A549 (cell line): ENCODE measurements around the gene OR8S1. TPM values are rescaled to one million over a fixed set of nuclear protein-coding genes. Genes with fewer than 3 reads are reported as not detected.

Source experiments
- ATAC-seq, 2 experiments: fragments of 200-7000 bp in 1 of 2; fragments of >200 bp in 1 of 2; cut with Nextera tagmentation in 1 of 2; cut with Tn5 transposase in 1 of 2; 3 replicates each; pipeline versions ENCODE4 v1.8.0 to v1.9.1; 2018 to 2020; ENCODE audit warnings: mild to moderate bottlenecking in 1 of 2, moderate library complexity in 1 of 2
- CTCF ChIA-PET: fragments of 300-600 bp; sonication (Branson Sonifier 250); formaldehyde crosslinking; extraction: SDS; loops from one replicate; lab custom pipeline; 2021; ENCODE audit warnings: antibody characterized with exemption, inconsistent platforms; lab: Yijun Ruan, JAX
- POLR2A ChIA-PET: fragments of 350-600 bp; formaldehyde crosslinking; extraction: SDS; loops from one replicate; lab custom pipeline; 2021; ENCODE audit warnings: antibody characterized with exemption, inconsistent platforms; lab: Yijun Ruan, JAX
- DNase-seq, 2 experiments: peaks; one replicate each; pipeline versions ENCODE4 v3.0.0 to v3.0.0-alpha.2; 2011 to 2016; ENCODE audit warnings: low read depth in 1 of 2, low spot score in 1 of 2
- FAIRE-seq: peaks from 2 replicates; lab custom pipeline; 2011; peaks lifted over from hg19 to GRCh38; lab: Jason Lieb, UNC
- H3K27ac ChIP-seq, 2 experiments: fragments of >200 bp; sonication (Bioruptor Twin); formaldehyde crosslinking; 3 replicates each; pipeline ENCODE4 v1.5.1; 2016 to 2017
- H3K4me1 ChIP-seq: fragments of >200 bp; sonication (Bioruptor Twin); formaldehyde crosslinking; 3 replicates; pipeline ENCODE4 v1.6.1; 2016
- H3K4me2 ChIP-seq: fragments of >200 bp; sonication (Bioruptor Twin); formaldehyde crosslinking; 3 replicates; pipeline ENCODE4 v1.6.1; 2016
- H3K4me3 ChIP-seq: fragments of >200 bp; sonication (Bioruptor Twin); formaldehyde crosslinking; 3 replicates; pipeline ENCODE4 v1.5.1; 2016
- H3K9me3 ChIP-seq: fragments of >200 bp; sonication (Bioruptor Twin); formaldehyde crosslinking; 3 replicates; pipeline ENCODE4 v1.6.1; 2016
- BHLHE40 ChIP-seq: IDR thresholded peaks from 2 replicates; pipeline ENCODE4 v1.6.1; 2012; ENCODE audit warnings: low read depth, low read length, inconsistent platforms
- CBX2 ChIP-seq: fragments of 200-600 bp; sonication (generic); IDR thresholded peaks from 2 replicates; pipeline ENCODE4 v1.6.1; 2016; ENCODE audit warnings: low read depth, mild to moderate bottlenecking, borderline replicate concordance
- CTCF ChIP-seq: fragments of >200 bp; sonication (Bioruptor Twin); formaldehyde crosslinking; IDR thresholded peaks from 3 replicates; pipeline ENCODE4 v1.5.1; 2016
- E2F6 ChIP-seq: IDR thresholded peaks from 2 replicates; pipeline ENCODE4 v1.6.1; 2012; ENCODE audit warnings: low read depth, borderline replicate concordance
- EHMT2 ChIP-seq: fragments of 200-600 bp; sonication (generic); IDR thresholded peaks from 2 replicates; pipeline ENCODE4 v1.6.1; 2016; ENCODE audit warnings: antibody characterized with exemption, low read depth, mild to moderate bottlenecking, moderate library complexity
- ELK1 ChIP-seq: fragments of 150-350 bp; IDR thresholded peaks from 2 replicates; pipeline ENCODE4 v1.6.1; 2014; ENCODE audit warnings: low read depth, mild to moderate bottlenecking, low read length
- EP300 ChIP-seq, 2 experiments: fragments of >200 bp; sonication (Bioruptor Twin); formaldehyde crosslinking; IDR thresholded peaks; 2 replicates in 1 of 2; 3 replicates in 1 of 2; pipeline ENCODE4 v1.6.1; 2016 to 2017
- ESRRA ChIP-seq: fragments of 150-350 bp; IDR thresholded peaks from 2 replicates; pipeline ENCODE4 v1.6.1; 2014; ENCODE audit warnings: mild to moderate bottlenecking, low read length, borderline replicate concordance
- FOXS1 ChIP-seq: fragments of 250-450 bp; sonication (Bioruptor Pico); IDR thresholded peaks from 2 replicates; pipeline ENCODE4 v1.5.0; 2020; ENCODE audit warnings: mild to moderate bottlenecking, moderate library complexity
- HMGXB4 ChIP-seq: fragments of 250-450 bp; sonication (Bioruptor Pico); IDR thresholded peaks from 2 replicates; pipeline ENCODE4 v1.5.0; 2021; ENCODE audit warnings: mild to moderate bottlenecking, moderate library complexity, borderline replicate concordance
- HOXB5 ChIP-seq: fragments of 250-450 bp; sonication (Bioruptor Pico); IDR thresholded peaks from 2 replicates; pipeline ENCODE4 v1.5.0; 2020; ENCODE audit warnings: mild to moderate bottlenecking, moderate library complexity
- JUNB ChIP-seq: fragments of >200 bp; sonication (Bioruptor Twin); formaldehyde crosslinking; IDR thresholded peaks from 2 replicates; pipeline ENCODE4 v1.6.1; 2016
- MAX ChIP-seq: IDR thresholded peaks from 2 replicates; pipeline ENCODE4 v1.6.1; 2012
- POLR2AphosphoS2 ChIP-seq: conservative IDR thresholded peaks from 2 replicates; pipeline ENCODE4 v1.6.1; 2012; ENCODE audit warnings: low read length, improper control_type of control experiment, inconsistent platforms
- RARB ChIP-seq: fragments of 250-450 bp; sonication (Bioruptor Pico); IDR thresholded peaks from 2 replicates; pipeline ENCODE4 v1.8.0; 2021; ENCODE audit warnings: mild to moderate bottlenecking, moderate library complexity
- RCOR1 ChIP-seq: fragments of 150-350 bp; IDR thresholded peaks from 2 replicates; pipeline ENCODE4 v1.6.1; 2014; ENCODE audit warnings: antibody characterized with exemption, low read length, low read depth
- RNF2 ChIP-seq: fragments of 200-600 bp; sonication (generic); IDR thresholded peaks from 2 replicates; pipeline ENCODE4 v1.6.1; 2016; ENCODE audit warnings: low read depth, mild to moderate bottlenecking, antibody characterized with exemption, moderate library complexity, borderline replicate concordance
- TP53 ChIP-seq: fragments of 250-450 bp; sonication (Bioruptor Pico); IDR thresholded peaks from 2 replicates; pipeline ENCODE4 v1.5.0; 2021; ENCODE audit warnings: mild to moderate bottlenecking, moderate library complexity
- USF2 ChIP-seq: fragments of 450-650 bp; IDR thresholded peaks from 2 replicates; pipeline ENCODE4 v1.6.1; 2014; ENCODE audit warnings: antibody characterized with exemption
- ZFP36 ChIP-seq: fragments of 450-650 bp; IDR thresholded peaks from 2 replicates; pipeline ENCODE4 v1.6.1; 2014; ENCODE audit warnings: borderline replicate concordance; ENCODE audit not compliant: partially characterized antibody
- WGBS: methylation state at CpG from one replicate; pipeline ENCODE4 v1.1.6; 2017; ENCODE audit errors: missing lambda C conversion rate; 5-methylcytosine and 5-hydroxymethylcytosine counted together
- polyA minus RNA-seq: library from RNA; depleted of rRNA, polyadenylated mRNA; stranded (reverse); fragments of >200 nt; gene quantifications from 2 replicates; pipeline ENCODE4 v1.2.3, GENCODE V29; 2011; rRNA and poly(A)+ RNA removed
- polyA plus RNA-seq, 4 experiments: library from polyadenylated mRNA; depleted of rRNA in 3 of 4; stranded (reverse); fragments of >200 nt; fragmentation: RNase III in 1 of 4; extraction: RNeasy Plus Mini Kit Qiagen cat#74134 plus additional on column Dnase treatment in 1 of 4; gene quantifications; 2 replicates in 3 of 4; 3 replicates in 1 of 4; pipeline ENCODE4 v1.2.3, GENCODE V29; 2011 to 2017

OR8S1 gene
- polyA plus RNA-seq (2011; rRNA removed) (not detected in 2 replicates), polyA plus RNA-seq (2017; fragmentation: RNase III; extraction: RNeasy Plus Mini Kit Qiagen cat#74134 plus additional on column Dnase treatment) (not detected in 3 replicates), polyA minus RNA-seq (not detected in 2 replicates)
- polyA plus RNA-seq (2012; cell fraction: cytosol; rRNA removed), result not detected in 2 replicates
- not detected in 2 replicates for polyA plus RNA-seq (2012; cell fraction: nucleus; rRNA removed)

GRCh38 chr12:48525332-48525731 is at the start of gene OR8S1:
Gene OR8S1, plus strand, starts transcription at chr12:48525632. Its CDS starts 0 bp downstream, at chr12:48525632.
- FAIRE-seq, result no peak
- no peak within 1 kb of the TSS for H3K27ac ChIP-seq
- CTCF ChIA-PET, result interaction anchor here (1.3 to 1.7 kb wide), 2 partner anchors 17 to 93 kb away, joined by 5 to 6 read pairs; no protein-coding TSS in a partner anchor
- TF ChIP-seq CBX2 (no peak), POLR2AphosphoS2 (no peak), ELK1 (no peak), CTCF (no peak), HOXB5 (no peak), ESRRA (no peak), RARB (no peak)
- no peak for ATAC-seq
- no peak within 1 kb of the TSS for H3K4me2 ChIP-seq
- no peak within 1 kb of the TSS for H3K4me3 ChIP-seq
- WGBS, result 25% methylated on average over 5 of the region's 5 CpGs
- no peaks in the 10 kb centered on the region for H3K9me3 ChIP-seq
- POLR2A ChIA-PET, result no interaction called here
- DNase-seq, result no peak
- no peaks in the 10 kb centered on the region for H3K4me1 ChIP-seq

GRCh38 chr12:48482198-48482597 is 43.2 kb upstream of the OR8S1 start, which contains the start of gene C12orf54:
Gene C12orf54, plus strand, starts transcription at chr12:48482498. Its CDS starts 799 bp downstream, at chr12:48483297.
- Histone ChIP-seq H3K4me1 (no peaks in the 10 kb centered on the region), H3K27ac (no peak within 1 kb of the TSS), H3K9me3 (no peaks in the 10 kb centered on the region), H3K4me2 (no peak within 1 kb of the TSS), H3K4me3 (no peak within 1 kb of the TSS)
- ChIA-PET POLR2A (no interaction called here), CTCF (interaction anchor here (0.6 kb wide), 1 partner anchor 644 kb away, joined by 5 read pairs; no protein-coding TSS in a partner anchor)
- FAIRE-seq (no peak), DNase-seq (no peak), ATAC-seq (no peak)
- TF ChIP-seq E2F6 (no peak), JUNB (no peak), HOXB5 (no peak), TP53 (no peak), BHLHE40 (no peak), RNF2 (no peak), MAX (no peak), USF2 (no peak), RCOR1 (no peak), ZFP36 (no peak)
- WGBS, result 15% methylated on average over 2 of the region's 2 CpGs

GRCh38 chr12:48482930-48483329 is 42.5 kb upstream of the OR8S1 start:
- POLR2A ChIA-PET, result no interaction called here
- Histone ChIP-seq H3K4me3 (no peak overlapping the region), H3K4me2 (no peak overlapping the region), H3K9me3 (no peaks in the 10 kb centered on the region), H3K4me1 (no peaks in the 10 kb centered on the region), H3K27ac (no peak overlapping the region)
- CTCF ChIA-PET, result interaction anchor here (0.6 to 1.0 kb wide), 2 partner anchors 10 to 645 kb away, joined by 3 to 5 read pairs; no protein-coding TSS in a partner anchor
- ATAC-seq (no peak), FAIRE-seq (no peak), DNase-seq (no peak)
- TF ChIP-seq FOXS1, result no peak
- no peak for TF ChIP-seq EP300 (IDR thresholded peaks at IDR 0.05)
- no peak for TF ChIP-seq HMGXB4 (CRISPR knock-in tag)
- TF ChIP-seq RARB, result no peak
- TF ChIP-seq EHMT2, result no peak
- TF ChIP-seq, all 56 proteins: peak for 0
- WGBS, result 59% methylated on average over 3 of the region's 3 CpGs
